A673 (cell line): ENCODE data around the gene ANKRD12. TPM values are rescaled to one million over a fixed set of nuclear protein-coding genes. Genes with fewer than 3 reads are reported as not detected.

Experiments
- BruUV-seq: library from RNA; stranded (reverse); fragments of 400-500 nt; replicated peaks from 2 replicates; lab custom pipeline; 2021; lab: Mats Ljungman, UMichigan
- CTCF ChIA-PET: fragments of 300-600 bp; sonication (Branson Sonifier 250); formaldehyde crosslinking; loops from one replicate; lab custom pipeline; 2022; ENCODE audit warnings: antibody characterized with exemption; lab: Charles Lee
- POLR2A ChIA-PET: fragments of 300-600 bp; sonication (Branson Sonifier 250); formaldehyde crosslinking; loops from one replicate; lab custom pipeline; 2022; ENCODE audit warnings: antibody characterized with exemption; ENCODE audit not compliant: low non-redundant PET; lab: Charles Lee
- DNase-seq: peaks from one replicate; pipeline ENCODE4 v3.0.0-alpha.2; 2015; ENCODE audit warnings: low spot score
- H3K27ac ChIP-seq: fragments of 200-600 bp; sonication (generic); 2 replicates; pipeline ENCODE4 v1.5.1; 2016; ENCODE audit warnings: mixed run types, low read depth, mild to moderate bottlenecking, mixed read lengths, antibody characterized with exemption, low read length; ENCODE audit not compliant: poor library complexity, severe bottlenecking
- H3K27me3 ChIP-seq: fragments of 200-600 bp; sonication (generic); replicated peaks from 2 replicates; pipeline ENCODE4 v1.6.1; 2017; ENCODE audit warnings: mixed run types, low read depth, mild to moderate bottlenecking, mixed read lengths, antibody characterized with exemption, low read length; ENCODE audit not compliant: insufficient read depth, poor library complexity
- H3K36me3 ChIP-seq: fragments of 200-600 bp; sonication (generic); 2 replicates; pipeline ENCODE4 v1.6.1; 2016; ENCODE audit warnings: mixed run types, mild to moderate bottlenecking, mixed read lengths, antibody characterized with exemption, low read length; ENCODE audit not compliant: insufficient read depth, poor library complexity, severe bottlenecking
- H3K4me1 ChIP-seq: fragments of 200-600 bp; sonication (generic); 2 replicates; pipeline ENCODE4 v1.6.1; 2017; ENCODE audit warnings: mixed run types, mild to moderate bottlenecking, mixed read lengths, antibody characterized with exemption, low read length; ENCODE audit not compliant: insufficient read depth, poor library complexity, severe bottlenecking
- H3K4me3 ChIP-seq: fragments of 200-600 bp; sonication (generic); 2 replicates; pipeline ENCODE4 v1.5.1; 2016; ENCODE audit warnings: low read depth, mixed run types, mild to moderate bottlenecking, mixed read lengths, low read length; ENCODE audit not compliant: poor library complexity, severe bottlenecking
- H3K9me3 ChIP-seq: fragments of 200-600 bp; sonication (generic); 2 replicates; pipeline ENCODE4 v1.6.1; 2016; ENCODE audit warnings: mixed run types, low read depth, mild to moderate bottlenecking, mixed read lengths, antibody characterized with exemption, low read length; ENCODE audit not compliant: poor library complexity, severe bottlenecking
- CTCF ChIP-seq: fragments of 300-800, 200-600 bp; sonication (generic); conservative IDR thresholded peaks from 2 replicates; pipeline ENCODE4 v1.5.1; 2017; ENCODE audit warnings: low read depth, mild to moderate bottlenecking, antibody characterized with exemption, low read length, moderate library complexity, mixed read lengths
- EZH2 ChIP-seq: fragments of 200-600 bp; sonication (generic); IDR thresholded peaks from 2 replicates; pipeline ENCODE4 v1.6.1; 2017; ENCODE audit warnings: borderline replicate concordance, low read depth, mild to moderate bottlenecking, mixed read lengths, antibody characterized with exemption, low read length; ENCODE audit not compliant: poor library complexity, severe bottlenecking
- intact Hi-C: fragments of 100-400 bp; cut with micrococcal nuclease; formaldehyde crosslinking; loops from one replicate; pipeline ENCODE4 v1.10.0; 2022; ENCODE audit not compliant: unreplicated experiment
- total RNA-seq: library from RNA; stranded (reverse); gene quantifications from 2 replicates; pipeline ENCODE4 v1.2.3, GENCODE V29; 2021

Gene ANKRD12
- total RNA-seq, 1 experiment from 2014 or later, result 24.2 TPM

GRCh38 chr18:9323750-9324445, 187.3 kb downstream of the ANKRD12 start:
- Histone ChIP-seq H3K36me3 (no peaks in the 10 kb centered on the region), H3K4me3 (no peak overlapping the region), H3K4me1 (no peaks in the 10 kb centered on the region), H3K27me3 (no peaks in the 10 kb centered on the region), H3K9me3 (no peaks in the 10 kb centered on the region), H3K27ac (no peak overlapping the region)
- TF ChIP-seq CTCF, result no peak
- TF ChIP-seq EZH2, result no peak
- DNase-seq, result no peak
- no TSS peak for BruUV-seq
- ChIA-PET POLR2A (no interaction called here), CTCF (no interaction called here)
- intact Hi-C loops, result no loop called here

GRCh38 chr18:9325716-9326115, 189.1 kb downstream of the ANKRD12 start:
- CTCF ChIA-PET, result no interaction called here
- no TSS peak for BruUV-seq

GRCh38 chr18:9328776-9329175, 192.2 kb downstream of the ANKRD12 start:
- BruUV-seq, result no TSS peak
- TF ChIP-seq CTCF (no peak), EZH2 (no peak)
- Histone ChIP-seq H3K4me3 (no peak overlapping the region), H3K4me1 (no peaks in the 10 kb centered on the region), H3K36me3 (no peaks in the 10 kb centered on the region), H3K27me3 (no peaks in the 10 kb centered on the region), H3K9me3 (no peaks in the 10 kb centered on the region), H3K27ac (no peak overlapping the region)
- ChIA-PET CTCF (no interaction called here), POLR2A (no interaction called here)
- intact Hi-C loops, result no loop called here
- no peak for DNase-seq

More at GRCh38 chr18:9325716-9326115, 189.1 kb downstream of the ANKRD12 start:
- DNase-seq, result no peak
- POLR2A ChIA-PET, result no interaction called here
- H3K27ac ChIP-seq, result no peak overlapping the region
- H3K4me3 ChIP-seq, result no peak overlapping the region
- intact Hi-C loops, result no loop called here
- no peaks in the 10 kb centered on the region for H3K4me1 ChIP-seq
- H3K36me3 ChIP-seq, result no peaks in the 10 kb centered on the region
- no peaks in the 10 kb centered on the region for H3K27me3 ChIP-seq
- TF ChIP-seq EZH2 (no peak), CTCF (no peak)
- H3K9me3 ChIP-seq, result no peaks in the 10 kb centered on the region
